Loucy (cell line): Measurements from ENCODE around the gene MED4.

Source experiments
- H2AFZ ChIP-seq: fragments of 200-600 bp; sonication (generic); 2 replicates; pipeline ENCODE4 v1.6.0; 2016; ENCODE audit warnings: antibody characterized with exemption, mild to moderate bottlenecking, low read length, moderate library complexity
- H3F3A ChIP-seq: fragments of 200-600 bp; 2 replicates; pipeline ENCODE4 v1.6.0; 2016; ENCODE audit warnings: antibody characterized with exemption, low read depth, mild to moderate bottlenecking
- H3K27me3 ChIP-seq: fragments of 200-600 bp; sonication (generic); 2 replicates; pipeline ENCODE4 v1.6.1; 2014; ENCODE audit warnings: low read length, mild to moderate bottlenecking; ENCODE audit not compliant: insufficient read depth, poor library complexity, severe bottlenecking
- H3K36me3 ChIP-seq: fragments of 200-600 bp; sonication (generic); 2 replicates; pipeline ENCODE4 v1.6.1; 2016; ENCODE audit warnings: low read length; ENCODE audit not compliant: insufficient read depth
- H3K4me1 ChIP-seq: fragments of 200-600 bp; sonication (generic); 2 replicates; pipeline ENCODE4 v1.5.1; 2014; ENCODE audit warnings: low read length, mild to moderate bottlenecking; ENCODE audit not compliant: insufficient read depth, poor library complexity, severe bottlenecking
- H3K4me2 ChIP-seq: fragments of 200-600 bp; sonication (generic); 2 replicates; pipeline ENCODE4 v1.6.0; 2014; ENCODE audit warnings: antibody characterized with exemption, low read length, low read depth, mild to moderate bottlenecking; ENCODE audit not compliant: poor library complexity, severe bottlenecking
- H3K4me3 ChIP-seq: fragments of 200-600 bp; sonication (generic); 2 replicates; pipeline ENCODE4 v1.5.1; 2014; ENCODE audit warnings: low read length, mild to moderate bottlenecking, mixed read lengths; ENCODE audit not compliant: poor library complexity, severe bottlenecking
- H3K79me2 ChIP-seq: fragments of 200-600 bp; sonication (generic); 2 replicates; pipeline ENCODE4 v1.6.1; 2014; ENCODE audit warnings: low read length; ENCODE audit not compliant: insufficient read depth
- H3K9ac ChIP-seq: fragments of 200-600 bp; sonication (generic); 2 replicates; pipeline ENCODE4 v1.6.0; 2014; ENCODE audit warnings: mild to moderate bottlenecking, low read depth, low read length, moderate library complexity; ENCODE audit not compliant: poor library complexity, severe bottlenecking
- H3K9me2 ChIP-seq: fragments of 200-600 bp; sonication (generic); replicated peaks from 2 replicates; pipeline ENCODE4 v1.6.1; 2016; ENCODE audit warnings: low read depth, low read length, mixed read lengths
- H3K9me3 ChIP-seq: fragments of 200-600 bp; sonication (generic); 2 replicates; pipeline ENCODE4 v1.6.1; 2014; ENCODE audit warnings: mild to moderate bottlenecking, antibody characterized with exemption, low read length, low read depth; ENCODE audit not compliant: insufficient read depth
- H4K20me1 ChIP-seq: fragments of 200-600 bp; sonication (generic); 2 replicates; pipeline ENCODE4 v1.6.0; 2014; ENCODE audit warnings: antibody characterized with exemption, low read length, mild to moderate bottlenecking; ENCODE audit not compliant: insufficient read depth, poor library complexity, severe bottlenecking
- EZH2phosphoT487 ChIP-seq: fragments of 200-600 bp; IDR thresholded peaks from 2 replicates; pipeline ENCODE4 v1.6.1; 2018; ENCODE audit warnings: antibody characterized with exemption, mild to moderate bottlenecking, moderate library complexity, borderline replicate concordance
- TF ChIP-seq, protein P1 (sequence below): fragments of 200-600 bp; sonication (generic); conservative IDR thresholded peaks from 2 replicates; pipeline ENCODE4 v1.5.1; 2014; ENCODE audit warnings: mild to moderate bottlenecking, antibody characterized with exemption, low read length

MED4 gene

DNA sequence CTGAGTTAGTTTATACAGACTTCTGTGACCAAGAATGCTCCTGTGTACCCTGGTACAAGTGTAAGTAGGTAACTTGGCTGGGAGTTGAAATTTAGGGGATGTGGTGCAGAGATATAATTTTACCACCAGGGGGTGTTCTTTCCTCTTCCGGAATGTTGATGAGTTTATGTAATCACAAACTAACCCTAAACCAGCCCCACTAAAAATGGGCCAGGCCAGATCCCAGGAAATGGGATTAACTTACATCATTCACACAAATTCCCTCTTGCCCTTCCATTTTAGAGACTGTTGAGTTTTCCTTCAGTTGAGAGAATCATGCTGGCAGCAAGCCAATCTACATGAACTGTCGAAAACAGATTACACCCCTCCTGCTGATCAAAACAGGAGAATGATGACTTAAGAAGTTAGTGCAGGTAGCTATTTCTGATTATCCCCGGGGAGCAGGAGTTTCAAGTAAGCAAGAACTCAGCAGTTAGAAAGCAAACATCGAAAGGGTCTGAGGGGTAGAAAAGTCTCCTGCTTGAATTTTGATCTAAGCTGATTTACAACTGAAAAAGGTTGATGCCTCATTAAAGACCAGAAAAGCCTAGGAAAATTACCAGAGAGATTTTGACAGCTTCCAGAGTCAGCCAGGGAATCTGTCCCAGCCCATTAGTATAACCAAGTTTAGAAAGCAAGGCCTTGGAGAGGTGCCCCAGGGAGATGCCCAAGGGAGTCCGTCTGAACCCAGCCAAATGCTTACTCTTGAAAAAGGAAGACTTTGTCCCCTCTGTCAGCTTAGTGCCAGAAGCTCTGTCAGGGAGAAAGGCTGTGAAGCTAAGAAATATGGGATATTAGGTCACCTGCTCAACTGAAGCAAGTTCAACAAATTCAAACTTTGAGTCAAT lies 32.3 kb upstream of the MED4 start:
- no peaks in the 10 kb centered on the region for H3K27me3 ChIP-seq
- no peaks in the 10 kb centered on the region for H3K9me2 ChIP-seq
- H2AFZ ChIP-seq, result peak overlapping the region; percentile 14; the same call in 1 of the 2 replicates
- TF ChIP-seq, protein P1, sequence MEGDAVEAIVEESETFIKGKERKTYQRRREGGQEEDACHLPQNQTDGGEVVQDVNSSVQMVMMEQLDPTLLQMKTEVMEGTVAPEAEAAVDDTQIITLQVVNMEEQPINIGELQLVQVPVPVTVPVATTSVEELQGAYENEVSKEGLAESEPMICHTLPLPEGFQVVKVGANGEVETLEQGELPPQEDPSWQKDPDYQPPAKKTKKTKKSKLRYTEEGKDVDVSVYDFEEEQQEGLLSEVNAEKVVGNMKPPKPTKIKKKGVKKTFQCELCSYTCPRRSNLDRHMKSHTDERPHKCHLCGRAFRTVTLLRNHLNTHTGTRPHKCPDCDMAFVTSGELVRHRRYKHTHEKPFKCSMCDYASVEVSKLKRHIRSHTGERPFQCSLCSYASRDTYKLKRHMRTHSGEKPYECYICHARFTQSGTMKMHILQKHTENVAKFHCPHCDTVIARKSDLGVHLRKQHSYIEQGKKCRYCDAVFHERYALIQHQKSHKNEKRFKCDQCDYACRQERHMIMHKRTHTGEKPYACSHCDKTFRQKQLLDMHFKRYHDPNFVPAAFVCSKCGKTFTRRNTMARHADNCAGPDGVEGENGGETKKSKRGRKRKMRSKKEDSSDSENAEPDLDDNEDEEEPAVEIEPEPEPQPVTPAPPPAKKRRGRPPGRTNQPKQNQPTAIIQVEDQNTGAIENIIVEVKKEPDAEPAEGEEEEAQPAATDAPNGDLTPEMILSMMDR, result peak; percentile 86
- TF ChIP-seq EZH2phosphoT487, result no peak
- H3K4me1 ChIP-seq, result no peaks in the 10 kb centered on the region
- no peaks in the 10 kb centered on the region for H3F3A ChIP-seq
- H3K79me2 ChIP-seq, result no peaks in the 10 kb centered on the region
- H3K4me2 ChIP-seq, result no peak overlapping the region
- H3K36me3 ChIP-seq, result no peaks in the 10 kb centered on the region
- H3K9ac ChIP-seq, result no peak overlapping the region
- H3K9me3 ChIP-seq, result no peaks in the 10 kb centered on the region
- no peaks in the 10 kb centered on the region for H4K20me1 ChIP-seq
- H3K4me3 ChIP-seq, result no peak overlapping the region

DNA sequence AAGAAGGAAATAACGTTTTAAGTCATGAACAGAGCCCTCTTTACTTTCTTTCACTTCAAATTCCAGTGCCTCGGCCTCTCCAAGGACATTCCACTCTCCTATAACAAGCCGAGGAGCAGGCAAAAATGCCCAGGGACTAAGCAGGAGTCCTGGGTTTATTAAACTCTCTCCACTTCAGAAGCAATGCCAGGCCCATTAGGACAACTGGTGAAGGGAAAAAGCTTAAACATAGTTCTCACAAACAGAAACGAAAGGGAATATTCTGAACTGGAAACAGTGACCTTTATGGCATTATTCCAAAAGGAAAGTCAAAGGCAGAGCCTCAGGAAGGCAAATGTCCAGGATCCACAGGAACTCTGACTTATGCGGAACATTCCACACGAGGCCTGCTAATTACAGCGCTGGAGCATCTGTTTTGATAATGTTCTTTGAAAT lies 30.9 kb upstream of the MED4 start:
- H3K4me2 ChIP-seq, result no peak overlapping the region

DNA sequence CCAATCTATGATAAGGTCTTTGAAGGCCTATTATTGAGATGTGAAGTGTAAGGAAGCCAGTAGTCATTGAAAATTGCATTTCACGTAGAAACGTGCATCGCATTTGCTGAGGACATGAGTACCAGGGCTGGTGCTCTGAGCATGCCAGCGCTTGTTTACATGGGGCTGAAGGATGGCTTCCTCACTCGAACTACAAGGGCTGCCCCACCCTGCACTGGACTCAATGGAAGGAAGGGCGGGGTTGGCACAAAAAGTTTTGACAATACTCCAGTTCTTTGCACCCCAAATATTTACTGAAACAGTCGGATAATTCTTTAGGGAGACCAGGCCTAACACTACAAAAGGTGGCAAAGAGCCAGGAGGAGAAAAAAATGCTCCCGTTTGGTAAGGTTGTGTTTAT lies 28.9 kb upstream of the MED4 start:
- no peak overlapping the region for H2AFZ ChIP-seq
- no peak overlapping the region for H3K4me2 ChIP-seq
- no peaks in the 10 kb centered on the region for H3K4me1 ChIP-seq
- H3K4me3 ChIP-seq, result no peak overlapping the region
- H3K9me2 ChIP-seq, result no peaks in the 10 kb centered on the region
- H3K79me2 ChIP-seq, result no peaks in the 10 kb centered on the region
- no peaks in the 10 kb centered on the region for H3K9me3 ChIP-seq
- no peaks in the 10 kb centered on the region for H3F3A ChIP-seq
- H3K27me3 ChIP-seq, result no peaks in the 10 kb centered on the region
- no peaks in the 10 kb centered on the region for H3K36me3 ChIP-seq
- TF ChIP-seq EZH2phosphoT487, result no peak
- TF ChIP-seq, protein P1, result no peak
- H4K20me1 ChIP-seq, result no peaks in the 10 kb centered on the region
- no peak overlapping the region for H3K9ac ChIP-seq

More for the DNA sequence above, 30.9 kb upstream of the MED4 start:
- Histone ChIP-seq H3K36me3 (no peaks in the 10 kb centered on the region), H3K4me1 (no peaks in the 10 kb centered on the region), H3K9me2 (no peaks in the 10 kb centered on the region), H3K27me3 (no peaks in the 10 kb centered on the region), H3K79me2 (no peaks in the 10 kb centered on the region), H3K9ac (no peak overlapping the region), H3F3A (no peaks in the 10 kb centered on the region), H4K20me1 (no peaks in the 10 kb centered on the region), H2AFZ (no peak overlapping the region), H3K4me3 (no peak overlapping the region), H3K9me3 (no peaks in the 10 kb centered on the region)
- TF ChIP-seq EZH2phosphoT487, result no peak
- TF ChIP-seq, protein P1, result no peak
